ENCODE data around the gene CAPNS1.
"Not testable (repeated sequence)": the region's sequence is repeated elsewhere in the genome, so short reads cannot be mapped to it uniquely, and the experiment has no call there.

Gene CAPNS1

GRCh38 chr19:36134867-36135266 lies 5.0 kb upstream of the CAPNS1 start:
- not testable (repeated sequence) for H2AK5ac ChIP-seq (ENCODE audit: low read length); H3K79me1 ChIP-seq (ENCODE audit: low read length); H3K27ac ChIP-seq (ENCODE audit: low read depth, low read length); H3K79me2 ChIP-seq (ENCODE audit: control insufficient read depth, insufficient read depth, low read length, poor library complexity); H3K4me2 ChIP-seq (ENCODE audit: low read length); H3K18ac ChIP-seq (ENCODE audit: low read length); H3K9ac ChIP-seq (ENCODE audit: low read length); H3K36me3 ChIP-seq (ENCODE audit: control insufficient read depth in 1 of 2, insufficient read depth in 2 of 2, low read length in 2 of 2); H2BK5ac ChIP-seq (ENCODE audit: low read depth, low read length, poor library complexity); H3K27me3 ChIP-seq (ENCODE audit: insufficient read depth, low read length); H2BK12ac ChIP-seq (ENCODE audit: low read length); H4K12ac ChIP-seq (ENCODE audit: low read depth, low read length); H3K23ac ChIP-seq (ENCODE audit: low read length); H3K4me3 ChIP-seq (ENCODE audit: low read depth, low read length); DNase-seq; H2AFZ ChIP-seq (ENCODE audit: insufficient read depth, low read length, poor library complexity); H3K14ac ChIP-seq (ENCODE audit: low read length); H4K8ac ChIP-seq (ENCODE audit: low read depth, low read length); H2BK120ac ChIP-seq (ENCODE audit: insufficient read depth, low read length, poor library complexity); H3K9me3 ChIP-seq (ENCODE audit: insufficient read depth, low read depth, low read length); H4K91ac ChIP-seq (ENCODE audit: low read depth, low read length); H3K4ac ChIP-seq (ENCODE audit: low read depth, low read length)
- WGBS (ENCODE audit: extremely low coverage, insufficient coverage, insufficient read length) = no CpG with 5 or more reads among the region's 4 CpGs
- peaks cover 11 to 14% of the 10 kb centered on the region in 2 experiments for H3K4me1 ChIP-seq (ENCODE audit: control insufficient read depth in 1 of 2, insufficient read depth in 2 of 2, low read length in 2 of 2)

- H3K79me1 ChIP-seq (ENCODE audit: low read length) = peaks cover 16% of the 10 kb centered on the region
- no peak overlapping the region for H2AFZ ChIP-seq (ENCODE audit: insufficient read depth, low read length, poor library complexity)
- H4K12ac ChIP-seq (ENCODE audit: low read depth, low read length) = no peak overlapping the region
- H3K4me2 ChIP-seq (ENCODE audit: low read length) = no peak overlapping the region
- no peak overlapping the region for H3K23ac ChIP-seq (ENCODE audit: low read length)
- WGBS (ENCODE audit: extremely low coverage, insufficient coverage, insufficient read length) = no CpG with 5 or more reads among the region's 12 CpGs
- no peak overlapping the region for H2BK12ac ChIP-seq (ENCODE audit: low read length)
- peaks cover 12% of the 10 kb centered on the region in 2 experiments for H3K4me1 ChIP-seq (ENCODE audit: control insufficient read depth in 1 of 2, insufficient read depth in 2 of 2, low read length in 2 of 2)
- no peak overlapping the region for H3K27ac ChIP-seq (ENCODE audit: low read depth, low read length)
- no peak overlapping the region for H3K9ac ChIP-seq (ENCODE audit: low read length)
- H2BK120ac ChIP-seq (ENCODE audit: insufficient read depth, low read length, poor library complexity) = no peak overlapping the region
- no peaks in the 10 kb centered on the region for H3K9me3 ChIP-seq (ENCODE audit: insufficient read depth, low read depth, low read length)
- no peak overlapping the region for H4K8ac ChIP-seq (ENCODE audit: low read depth, low read length)
- no peak overlapping the region for H3K18ac ChIP-seq (ENCODE audit: low read length)
- no peak overlapping the region for H3K4ac ChIP-seq (ENCODE audit: low read depth, low read length)
- H4K91ac ChIP-seq (ENCODE audit: low read depth, low read length) = no peak overlapping the region
- no peak overlapping the region for H3K4me3 ChIP-seq (ENCODE audit: low read depth, low read length)
- peak; percentile 10 to 18 for DNase-seq
- H3K27me3 ChIP-seq (ENCODE audit: insufficient read depth, low read length) = no peaks in the 10 kb centered on the region
- H3K79me2 ChIP-seq (ENCODE audit: control insufficient read depth, insufficient read depth, low read length, poor library complexity) = peaks cover 15% of the 10 kb centered on the region
- no peak overlapping the region for H2AK5ac ChIP-seq (ENCODE audit: low read length)
- no peak overlapping the region for H3K14ac ChIP-seq (ENCODE audit: low read length)
- H3K36me3 ChIP-seq (ENCODE audit: control insufficient read depth in 1 of 2, insufficient read depth in 2 of 2, low read length in 2 of 2) = peaks cover 6 to 8% of the 10 kb centered on the region in 2 experiments
- no peak overlapping the region for H2BK5ac ChIP-seq (ENCODE audit: low read depth, low read length, poor library complexity)
These were observed 2.7 kb upstream of the CAPNS1 start for GRCh38 chr19:36136964-36137686.

GRCh38 chr19:36139120-36139472 lies 770 bp upstream of the CAPNS1 start:
- no peak overlapping the region for H3K9ac ChIP-seq (ENCODE audit: low read length)
- peak overlapping the region; percentile 19 for H2AFZ ChIP-seq (ENCODE audit: insufficient read depth, low read length, poor library complexity)
- peaks cover 15% of the 10 kb centered on the region for H3K79me2 ChIP-seq (ENCODE audit: control insufficient read depth, insufficient read depth, low read length, poor library complexity)
- H3K36me3 ChIP-seq (ENCODE audit: control insufficient read depth in 1 of 2, insufficient read depth in 2 of 2, low read length in 2 of 2) = peaks cover 18% of the 10 kb centered on the region in 2 experiments
- no peak overlapping the region for H3K14ac ChIP-seq (ENCODE audit: low read length)
- H3K18ac ChIP-seq (ENCODE audit: low read length) = no peak overlapping the region
- peak overlapping the region; percentile 58 for H2BK5ac ChIP-seq (ENCODE audit: low read depth, low read length, poor library complexity)
- peak overlapping the region; percentile 78 for H4K91ac ChIP-seq (ENCODE audit: low read depth, low read length)
- peak overlapping the region; percentile 86 for H3K4me2 ChIP-seq (ENCODE audit: low read length)
- no peak overlapping the region for H2AK5ac ChIP-seq (ENCODE audit: low read length)
- H4K8ac ChIP-seq (ENCODE audit: low read depth, low read length) = peak overlapping the region; percentile 88
- no CpG with 5 or more reads among the region's 7 CpGs for WGBS (ENCODE audit: extremely low coverage, insufficient coverage, insufficient read length)
- no peak overlapping the region for H3K4ac ChIP-seq (ENCODE audit: low read depth, low read length)
- H3K4me3 ChIP-seq (ENCODE audit: low read depth, low read length) = no peak overlapping the region
- H3K27me3 ChIP-seq (ENCODE audit: insufficient read depth, low read length) = no peaks in the 10 kb centered on the region
- DNase-seq = no peak
- peak overlapping the region; percentile 65 for H4K12ac ChIP-seq (ENCODE audit: low read depth, low read length)
- H3K27ac ChIP-seq (ENCODE audit: low read depth, low read length) = peak overlapping the region; percentile 95
- peak overlapping the region; percentile 43 for H2BK120ac ChIP-seq (ENCODE audit: insufficient read depth, low read length, poor library complexity)
- peaks cover 6% of the 10 kb centered on the region in 2 experiments for H3K4me1 ChIP-seq (ENCODE audit: control insufficient read depth in 1 of 2, insufficient read depth in 2 of 2, low read length in 2 of 2)
- peaks cover 2% of the 10 kb centered on the region for H3K9me3 ChIP-seq (ENCODE audit: insufficient read depth, low read depth, low read length)
- H2BK12ac ChIP-seq (ENCODE audit: low read length) = no peak overlapping the region
- no peak overlapping the region for H3K23ac ChIP-seq (ENCODE audit: low read length)
- peaks cover 16% of the 10 kb centered on the region for H3K79me1 ChIP-seq (ENCODE audit: low read length)

GRCh38 chr19:36140304-36141038 lies 605 bp downstream of the CAPNS1 start:
- H4K8ac ChIP-seq (ENCODE audit: low read depth, low read length) = peak overlapping the region; percentile 81
- peaks cover 15% of the 10 kb centered on the region for H3K79me2 ChIP-seq (ENCODE audit: control insufficient read depth, insufficient read depth, low read length, poor library complexity)
- H3K27me3 ChIP-seq (ENCODE audit: insufficient read depth, low read length) = no peaks in the 10 kb centered on the region
- H3K4me2 ChIP-seq (ENCODE audit: low read length) = peak overlapping the region; percentile 90
- peak overlapping the region; percentile 91 for H2AFZ ChIP-seq (ENCODE audit: insufficient read depth, low read length, poor library complexity)
- peak overlapping the region; percentile 89 for H4K91ac ChIP-seq (ENCODE audit: low read depth, low read length)
- H3K4me3 ChIP-seq (ENCODE audit: low read depth, low read length) = peak overlapping the region; percentile 95
- peak overlapping the region; percentile 91 for H2AK5ac ChIP-seq (ENCODE audit: low read length)
- H2BK5ac ChIP-seq (ENCODE audit: low read depth, low read length, poor library complexity) = peak overlapping the region; percentile 84
- H3K23ac ChIP-seq (ENCODE audit: low read length) = peak overlapping the region; percentile 83
- peaks cover 2% of the 10 kb centered on the region for H3K9me3 ChIP-seq (ENCODE audit: insufficient read depth, low read depth, low read length)
- peaks cover 16% of the 10 kb centered on the region for H3K79me1 ChIP-seq (ENCODE audit: low read length)
- H3K36me3 ChIP-seq (ENCODE audit: control insufficient read depth in 1 of 2, insufficient read depth in 2 of 2, low read length in 2 of 2) = peaks cover 23 to 30% of the 10 kb centered on the region in 2 experiments
- peak overlapping the region; percentile 98 for H3K9ac ChIP-seq (ENCODE audit: low read length)
- peak; percentile 90 to 96 for DNase-seq
- peak overlapping the region; percentile 73 for H4K12ac ChIP-seq (ENCODE audit: low read depth, low read length)
- peak overlapping the region; percentile 76 for H3K27ac ChIP-seq (ENCODE audit: low read depth, low read length)
- WGBS (ENCODE audit: extremely low coverage, insufficient coverage, insufficient read length) = no CpG with 5 or more reads among the region's 31 CpGs
- H3K18ac ChIP-seq (ENCODE audit: low read length) = peak overlapping the region; percentile 99
- peaks cover 6% of the 10 kb centered on the region in 2 experiments for H3K4me1 ChIP-seq (ENCODE audit: control insufficient read depth in 1 of 2, insufficient read depth in 2 of 2, low read length in 2 of 2)
- H2BK12ac ChIP-seq (ENCODE audit: low read length) = peak overlapping the region; percentile 47
- H3K4ac ChIP-seq (ENCODE audit: low read depth, low read length) = peak overlapping the region; percentile 87
- peak overlapping the region; percentile 99 for H3K14ac ChIP-seq (ENCODE audit: low read length)
- H2BK120ac ChIP-seq (ENCODE audit: insufficient read depth, low read length, poor library complexity) = peak overlapping the region; percentile 81

Data from trophoblast cell (in vitro differentiated cells and primary cell).